Activated CD4-positive, alpha-beta T cell treated with anti-CD3 and anti-CD28 coated beads, Interleukin-2, amount 10 ng/mL, durations not matched to agents 24 days and 14 days (primary cell): Measurements from ENCODE around the gene OR1F1. TPM values are rescaled to one million over a fixed set of nuclear protein-coding genes. Genes with fewer than 3 reads are reported as not detected.
"Not testable (repeated sequence)": the region's sequence is repeated elsewhere in the genome, so short reads cannot be mapped to it uniquely, and the experiment has no call there.

ENCODE experiments used
- DNase-seq: peaks from one replicate; pipeline ENCODE4 v3.0.0; 2022
- H3K27ac Mint-ChIP-seq: one replicate; pipeline ENCODE4 v1.8.0; 2022; ENCODE audit warnings: mild to moderate bottlenecking, mixed read lengths
- H3K27me3 Mint-ChIP-seq: one replicate; pipeline ENCODE4 v1.8.0; 2022; ENCODE audit warnings: mixed read lengths
- H3K36me3 Mint-ChIP-seq: one replicate; pipeline ENCODE4 v1.8.0; 2022; ENCODE audit warnings: low read depth, mild to moderate bottlenecking, mixed read lengths
- H3K4me1 Mint-ChIP-seq: one replicate; pipeline ENCODE4 v1.8.0; 2021; ENCODE audit warnings: mixed read lengths
- H3K4me3 Mint-ChIP-seq: one replicate; pipeline ENCODE4 v1.8.0; 2022; ENCODE audit warnings: mild to moderate bottlenecking, moderate library complexity, mixed read lengths
- H3K9me3 Mint-ChIP-seq: one replicate; pipeline ENCODE4 v1.8.0; 2021; ENCODE audit warnings: mixed read lengths
- intact Hi-C: fragments of 100-400 bp; cut with micrococcal nuclease; formaldehyde crosslinking; loops from one replicate; pipeline ENCODE4 v1.15.1; 2023
- total RNA-seq: library from RNA; stranded (reverse); gene quantifications from 2 replicates; pipeline ENCODE4 v1.2.3, GENCODE V29; 2022

Gene OR1F1
- total RNA-seq, 1 donor from 2014 or later: not detected

GRCh38 chr16:3157229-3158025 is 30.6 kb upstream of the OR1F1 start:
- peaks cover 23% of the 10 kb centered on the region for H3K27me3 Mint-ChIP-seq
- peak; percentile 84 for DNase-seq
- peaks cover 4% of the 10 kb centered on the region for H3K36me3 Mint-ChIP-seq
- H3K27ac Mint-ChIP-seq: peak overlapping the region; percentile 63
- H3K9me3 Mint-ChIP-seq: peaks cover 4% of the 10 kb centered on the region
- H3K4me1 Mint-ChIP-seq: peaks cover 31% of the 10 kb centered on the region
- intact Hi-C loops: loop anchor here (1.0 to 5.0 kb wide), 2 partner anchors 7 to 300 kb away; no protein-coding TSS in a partner anchor
- peak overlapping the region; percentile 80 for H3K4me3 Mint-ChIP-seq

- peak overlapping the region; percentile 80 for H3K4me3 Mint-ChIP-seq
- no peak for DNase-seq
- intact Hi-C loops: loop anchor here (1.0 to 5.0 kb wide), 2 partner anchors 8 to 299 kb away; no protein-coding TSS in a partner anchor
- H3K9me3 Mint-ChIP-seq: no peaks in the 10 kb centered on the region
- H3K27ac Mint-ChIP-seq: peak overlapping the region; percentile 63
- peaks cover 28% of the 10 kb centered on the region for H3K4me1 Mint-ChIP-seq
- peaks cover 18% of the 10 kb centered on the region for H3K27me3 Mint-ChIP-seq
- no peaks in the 10 kb centered on the region for H3K36me3 Mint-ChIP-seq
Observed at GRCh38 chr16:3158026-3158509, 29.9 kb upstream of the OR1F1 start.

- intact Hi-C loops: loop anchor here (1.0 to 5.0 kb wide), 2 partner anchors 8 to 299 kb away; no protein-coding TSS in a partner anchor
- DNase-seq: peak; percentile 96
- no peaks in the 10 kb centered on the region for H3K36me3 Mint-ChIP-seq
- H3K9me3 Mint-ChIP-seq: no peaks in the 10 kb centered on the region
- H3K4me1 Mint-ChIP-seq: peaks cover 29% of the 10 kb centered on the region
- H3K27ac Mint-ChIP-seq: peak overlapping the region; percentile 90
- H3K27me3 Mint-ChIP-seq: peaks cover 18% of the 10 kb centered on the region
- H3K4me3 Mint-ChIP-seq: peak overlapping the region; percentile 94
Observed at GRCh38 chr16:3158510-3159314, 29.3 kb upstream of the OR1F1 start.

GRCh38 chr16:3161235-3162018 is 26.6 kb upstream of the OR1F1 start:
- no peak for DNase-seq
- peaks cover 31% of the 10 kb centered on the region for H3K4me1 Mint-ChIP-seq
- no peaks in the 10 kb centered on the region for H3K9me3 Mint-ChIP-seq
- H3K27me3 Mint-ChIP-seq: peaks cover 15% of the 10 kb centered on the region
- peak overlapping the region; percentile 35 for H3K4me3 Mint-ChIP-seq
- no peak overlapping the region for H3K27ac Mint-ChIP-seq
- no peaks in the 10 kb centered on the region for H3K36me3 Mint-ChIP-seq
- intact Hi-C loops: no loop called here

GRCh38 chr16:3164121-3164991 is 23.6 kb upstream of the OR1F1 start:
- Mint-ChIP-seq H3K4me3 (no peak overlapping the region), H3K9me3 (no peaks in the 10 kb centered on the region), H3K27me3 (peaks cover 16% of the 10 kb centered on the region), H3K27ac (no peak overlapping the region), H3K4me1 (peaks cover 16% of the 10 kb centered on the region), H3K36me3 (no peaks in the 10 kb centered on the region)
- intact Hi-C loops: no loop called here
- no peak for DNase-seq

- Mint-ChIP-seq H3K9me3 (no peaks in the 10 kb centered on the region), H3K27ac (no peak overlapping the region), H3K36me3 (no peaks in the 10 kb centered on the region), H3K4me3 (peak overlapping the region; percentile 14), H3K27me3 (peaks cover 24% of the 10 kb centered on the region), H3K4me1 (peaks cover 14% of the 10 kb centered on the region)
- intact Hi-C loops: no loop called here
- DNase-seq: no peak
Observed at GRCh38 chr16:3165111-3165822, 22.7 kb upstream of the OR1F1 start.

- Mint-ChIP-seq H3K27me3 (peaks cover 33% of the 10 kb centered on the region), H3K9me3 (no peaks in the 10 kb centered on the region), H3K27ac (no peak overlapping the region), H3K4me3 (no peak overlapping the region), H3K36me3 (peaks cover 2% of the 10 kb centered on the region), H3K4me1 (peaks cover 23% of the 10 kb centered on the region)
- DNase-seq: no peak
- intact Hi-C loops: loop anchor here (1.0 kb wide), 1 partner anchor 35 kb away; no protein-coding TSS in a partner anchor
Observed at GRCh38 chr16:3166505-3166886, 21.5 kb upstream of the OR1F1 start.

- H3K9me3 Mint-ChIP-seq, H3K4me3 Mint-ChIP-seq, DNase-seq, H3K27ac Mint-ChIP-seq, H3K36me3 Mint-ChIP-seq, intact Hi-C loops: not testable (repeated sequence)
- Mint-ChIP-seq H3K4me1 (peaks cover 32% of the 10 kb centered on the region), H3K27me3 (peaks cover 45% of the 10 kb centered on the region)
Observed at GRCh38 chr16:3168729-3169128, 19.3 kb upstream of the OR1F1 start.

GRCh38 chr16:3170440-3171180 is 17.4 kb upstream of the OR1F1 start:
- peaks cover 58% of the 10 kb centered on the region for H3K27me3 Mint-ChIP-seq
- intact Hi-C loops: loop anchor here (1.0 kb wide), 2 partner anchors 13 to 20 kb away; no protein-coding TSS in a partner anchor
- H3K4me1 Mint-ChIP-seq: peaks cover 33% of the 10 kb centered on the region
- peak overlapping the region; percentile 83 for H3K27ac Mint-ChIP-seq
- H3K4me3 Mint-ChIP-seq: peak overlapping the region; percentile 80
- peaks cover 3% of the 10 kb centered on the region for H3K36me3 Mint-ChIP-seq
- DNase-seq: peak; percentile 73
- H3K9me3 Mint-ChIP-seq: peaks cover 3% of the 10 kb centered on the region

- intact Hi-C loops: loop anchor here (1.0 kb wide), 2 partner anchors 12 to 21 kb away; no protein-coding TSS in a partner anchor
Observed at GRCh38 chr16:3171181-3171854, 16.7 kb upstream of the OR1F1 start.

More at GRCh38 chr16:3171181-3171854, 16.7 kb upstream of the OR1F1 start:
- peak overlapping the region; percentile 80 for H3K4me3 Mint-ChIP-seq
- H3K36me3 Mint-ChIP-seq: peaks cover 6% of the 10 kb centered on the region
- H3K27ac Mint-ChIP-seq: peak overlapping the region; percentile 83
- H3K9me3 Mint-ChIP-seq: peaks cover 3% of the 10 kb centered on the region
- peaks cover 34% of the 10 kb centered on the region for H3K4me1 Mint-ChIP-seq
- DNase-seq: peak; percentile 79
- peaks cover 65% of the 10 kb centered on the region for H3K27me3 Mint-ChIP-seq
